ENCODE data around the gene GPR34. TPM values are rescaled to one million over a fixed set of nuclear protein-coding genes. Genes with fewer than 3 reads are reported as not detected.

GPR34 gene
- total and polyA plus RNA-seq, 2 of the 13 experiments (the other 11 are each of a cell fraction or from before 2014, with no cell fraction given): not detected

DNA sequence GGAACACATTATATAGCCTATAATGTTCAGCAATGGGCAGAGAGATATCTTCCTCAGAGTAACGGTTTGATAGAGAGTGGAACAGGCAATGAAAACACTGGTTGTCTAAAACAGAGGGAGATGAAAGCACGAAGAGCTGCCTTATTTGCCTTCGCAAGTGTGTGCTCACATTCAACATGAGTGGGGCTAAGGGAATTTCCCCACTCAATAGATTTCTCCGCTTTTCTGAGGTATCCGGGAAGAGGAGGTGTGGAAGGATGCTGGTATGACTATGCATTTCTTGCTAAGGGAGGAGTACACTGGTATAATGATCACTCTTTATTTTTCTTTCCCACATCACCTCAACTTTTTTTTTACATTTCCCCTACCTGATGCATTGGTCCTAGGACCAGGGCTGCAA, 27.4 kb downstream of the GPR34 start (continued):
- TF ChIP-seq, protein P1, sequence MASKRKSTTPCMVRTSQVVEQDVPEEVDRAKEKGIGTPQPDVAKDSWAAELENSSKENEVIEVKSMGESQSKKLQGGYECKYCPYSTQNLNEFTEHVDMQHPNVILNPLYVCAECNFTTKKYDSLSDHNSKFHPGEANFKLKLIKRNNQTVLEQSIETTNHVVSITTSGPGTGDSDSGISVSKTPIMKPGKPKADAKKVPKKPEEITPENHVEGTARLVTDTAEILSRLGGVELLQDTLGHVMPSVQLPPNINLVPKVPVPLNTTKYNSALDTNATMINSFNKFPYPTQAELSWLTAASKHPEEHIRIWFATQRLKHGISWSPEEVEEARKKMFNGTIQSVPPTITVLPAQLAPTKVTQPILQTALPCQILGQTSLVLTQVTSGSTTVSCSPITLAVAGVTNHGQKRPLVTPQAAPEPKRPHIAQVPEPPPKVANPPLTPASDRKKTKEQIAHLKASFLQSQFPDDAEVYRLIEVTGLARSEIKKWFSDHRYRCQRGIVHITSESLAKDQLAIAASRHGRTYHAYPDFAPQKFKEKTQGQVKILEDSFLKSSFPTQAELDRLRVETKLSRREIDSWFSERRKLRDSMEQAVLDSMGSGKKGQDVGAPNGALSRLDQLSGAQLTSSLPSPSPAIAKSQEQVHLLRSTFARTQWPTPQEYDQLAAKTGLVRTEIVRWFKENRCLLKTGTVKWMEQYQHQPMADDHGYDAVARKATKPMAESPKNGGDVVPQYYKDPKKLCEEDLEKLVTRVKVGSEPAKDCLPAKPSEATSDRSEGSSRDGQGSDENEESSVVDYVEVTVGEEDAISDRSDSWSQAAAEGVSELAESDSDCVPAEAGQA (IDR thresholded peaks at IDR 0.05; ENCODE audit: low read depth): no peak
- TF ChIP-seq, protein P1 (CRISPR knock-in tag; IDR thresholded peaks at IDR 0.05; ENCODE audit: borderline replicate concordance): no peak
- TF ChIP-seq, protein P2, sequence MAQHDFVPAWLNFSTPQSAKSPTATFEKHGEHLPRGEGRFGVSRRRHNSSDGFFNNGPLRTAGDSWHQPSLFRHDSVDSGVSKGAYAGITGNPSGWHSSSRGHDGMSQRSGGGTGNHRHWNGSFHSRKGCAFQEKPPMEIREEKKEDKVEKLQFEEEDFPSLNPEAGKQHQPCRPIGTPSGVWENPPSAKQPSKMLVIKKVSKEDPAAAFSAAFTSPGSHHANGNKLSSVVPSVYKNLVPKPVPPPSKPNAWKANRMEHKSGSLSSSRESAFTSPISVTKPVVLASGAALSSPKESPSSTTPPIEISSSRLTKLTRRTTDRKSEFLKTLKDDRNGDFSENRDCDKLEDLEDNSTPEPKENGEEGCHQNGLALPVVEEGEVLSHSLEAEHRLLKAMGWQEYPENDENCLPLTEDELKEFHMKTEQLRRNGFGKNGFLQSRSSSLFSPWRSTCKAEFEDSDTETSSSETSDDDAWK (CRISPR knock-in tag; IDR thresholded peaks at IDR 0.05): no peak
- TF ChIP-seq HMGA1 (CRISPR knock-in tag; conservative IDR thresholded peaks at IDR 0.05) (no peak), ZBTB7B (CRISPR knock-in tag; IDR thresholded peaks at IDR 0.05) (no peak), EED (CRISPR knock-in tag; IDR thresholded peaks at IDR 0.05) (no peak), ZFP36L2 (CRISPR knock-in tag; IDR thresholded peaks at IDR 0.05) (no peak), ISX (CRISPR knock-in tag; conservative IDR thresholded peaks at IDR 0.05) (no peak)
- TF ChIP-seq, protein P3, sequence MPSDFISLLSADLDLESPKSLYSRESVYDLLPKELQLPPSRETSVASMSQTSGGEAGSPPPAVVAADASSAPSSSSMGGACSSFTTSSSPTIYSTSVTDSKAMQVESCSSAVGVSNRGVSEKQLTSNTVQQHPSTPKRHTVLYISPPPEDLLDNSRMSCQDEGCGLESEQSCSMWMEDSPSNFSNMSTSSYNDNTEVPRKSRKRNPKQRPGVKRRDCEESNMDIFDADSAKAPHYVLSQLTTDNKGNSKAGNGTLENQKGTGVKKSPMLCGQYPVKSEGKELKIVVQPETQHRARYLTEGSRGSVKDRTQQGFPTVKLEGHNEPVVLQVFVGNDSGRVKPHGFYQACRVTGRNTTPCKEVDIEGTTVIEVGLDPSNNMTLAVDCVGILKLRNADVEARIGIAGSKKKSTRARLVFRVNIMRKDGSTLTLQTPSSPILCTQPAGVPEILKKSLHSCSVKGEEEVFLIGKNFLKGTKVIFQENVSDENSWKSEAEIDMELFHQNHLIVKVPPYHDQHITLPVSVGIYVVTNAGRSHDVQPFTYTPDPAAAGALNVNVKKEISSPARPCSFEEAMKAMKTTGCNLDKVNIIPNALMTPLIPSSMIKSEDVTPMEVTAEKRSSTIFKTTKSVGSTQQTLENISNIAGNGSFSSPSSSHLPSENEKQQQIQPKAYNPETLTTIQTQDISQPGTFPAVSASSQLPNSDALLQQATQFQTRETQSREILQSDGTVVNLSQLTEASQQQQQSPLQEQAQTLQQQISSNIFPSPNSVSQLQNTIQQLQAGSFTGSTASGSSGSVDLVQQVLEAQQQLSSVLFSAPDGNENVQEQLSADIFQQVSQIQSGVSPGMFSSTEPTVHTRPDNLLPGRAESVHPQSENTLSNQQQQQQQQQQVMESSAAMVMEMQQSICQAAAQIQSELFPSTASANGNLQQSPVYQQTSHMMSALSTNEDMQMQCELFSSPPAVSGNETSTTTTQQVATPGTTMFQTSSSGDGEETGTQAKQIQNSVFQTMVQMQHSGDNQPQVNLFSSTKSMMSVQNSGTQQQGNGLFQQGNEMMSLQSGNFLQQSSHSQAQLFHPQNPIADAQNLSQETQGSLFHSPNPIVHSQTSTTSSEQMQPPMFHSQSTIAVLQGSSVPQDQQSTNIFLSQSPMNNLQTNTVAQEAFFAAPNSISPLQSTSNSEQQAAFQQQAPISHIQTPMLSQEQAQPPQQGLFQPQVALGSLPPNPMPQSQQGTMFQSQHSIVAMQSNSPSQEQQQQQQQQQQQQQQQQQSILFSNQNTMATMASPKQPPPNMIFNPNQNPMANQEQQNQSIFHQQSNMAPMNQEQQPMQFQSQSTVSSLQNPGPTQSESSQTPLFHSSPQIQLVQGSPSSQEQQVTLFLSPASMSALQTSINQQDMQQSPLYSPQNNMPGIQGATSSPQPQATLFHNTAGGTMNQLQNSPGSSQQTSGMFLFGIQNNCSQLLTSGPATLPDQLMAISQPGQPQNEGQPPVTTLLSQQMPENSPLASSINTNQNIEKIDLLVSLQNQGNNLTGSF (CRISPR knock-in tag; IDR thresholded peaks at IDR 0.05): no peak

All from HepG2 (cell line).